ENCODE data around the gene RAI2.

Gene RAI2

DNA sequence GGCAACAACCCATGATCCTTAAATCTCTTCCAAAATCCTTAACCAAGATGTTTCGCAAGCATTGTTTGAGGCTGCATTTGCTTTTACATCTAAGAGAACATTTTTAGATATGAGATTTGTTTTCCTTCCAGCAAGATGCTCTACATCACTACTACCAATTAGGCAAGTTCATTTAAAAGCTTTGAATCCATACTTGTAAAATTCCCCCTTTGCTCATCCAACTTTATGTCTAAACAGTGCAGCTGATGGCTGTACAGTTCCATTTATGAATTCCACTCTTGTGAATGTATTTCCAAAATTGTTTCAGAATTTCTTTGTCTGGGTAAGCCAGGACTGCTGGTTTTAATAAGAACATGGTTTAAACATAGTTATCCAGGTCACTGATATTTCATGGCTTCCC is 31.5 kb downstream of the RAI2 start:
- DNase-seq (ENCODE audit: low read depth in 2 of 2) = no peak

DNA sequence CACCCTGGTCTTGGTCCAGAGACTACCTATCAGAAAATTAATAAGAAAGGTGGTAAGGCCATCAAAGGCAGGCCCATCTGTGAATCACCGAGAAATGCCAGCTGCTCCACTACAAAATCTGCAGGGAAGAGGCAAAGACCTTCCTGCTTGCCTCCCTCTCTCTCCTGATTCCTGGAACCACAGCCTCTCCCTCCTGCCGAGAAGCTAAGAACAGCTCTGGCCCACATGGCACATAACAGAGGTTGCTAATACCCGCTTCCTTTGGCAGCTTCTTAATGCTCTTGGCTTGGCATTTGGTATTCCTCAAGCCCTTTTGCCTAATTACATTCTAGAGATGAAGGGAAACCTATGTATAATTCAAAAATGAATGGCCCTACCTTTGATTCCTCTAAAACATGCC is 32.9 kb downstream of the RAI2 start:
- DNase-seq (ENCODE audit: low read depth in 2 of 2) = no peak

- DNase-seq (ENCODE audit: low read depth in 2 of 2) = no peak
Measured at GRCh38 chrX:17826609-17827496, 34.2 kb downstream of the RAI2 start.

- DNase-seq (ENCODE audit: low read depth in 2 of 2) = no peak
Measured at GRCh38 chrX:17824980-17825379, 36.1 kb downstream of the RAI2 start.

DNA sequence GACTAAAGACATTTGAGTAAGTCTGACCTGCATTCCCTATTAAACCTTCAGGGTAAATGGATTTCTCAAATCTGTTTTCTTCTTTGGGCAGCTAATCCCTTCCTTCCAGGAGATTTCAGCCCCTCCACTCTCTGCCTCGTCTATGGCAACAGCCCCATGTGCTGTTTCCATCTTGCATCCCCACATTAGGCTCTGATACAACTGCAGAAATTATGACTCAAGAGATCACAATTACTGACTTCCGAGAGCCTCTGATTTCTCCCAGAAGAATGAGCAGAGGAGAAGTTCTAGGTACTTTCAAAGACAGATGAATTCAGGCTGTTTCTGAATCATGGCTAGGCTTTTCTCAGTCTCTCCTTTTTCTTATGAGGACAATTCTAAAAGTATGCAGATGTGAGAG is 38.7 kb downstream of the RAI2 start:
- no peak for DNase-seq (ENCODE audit: low read depth in 2 of 2)

GRCh38 chrX:17820100-17820499 is 41.0 kb downstream of the RAI2 start:
- DNase-seq (ENCODE audit: low read depth in 2 of 2) = no peak

GRCh38 chrX:17818726-17819125 is 42.4 kb downstream of the RAI2 start:
- no peak for DNase-seq (ENCODE audit: low read depth in 2 of 2)

DNA sequence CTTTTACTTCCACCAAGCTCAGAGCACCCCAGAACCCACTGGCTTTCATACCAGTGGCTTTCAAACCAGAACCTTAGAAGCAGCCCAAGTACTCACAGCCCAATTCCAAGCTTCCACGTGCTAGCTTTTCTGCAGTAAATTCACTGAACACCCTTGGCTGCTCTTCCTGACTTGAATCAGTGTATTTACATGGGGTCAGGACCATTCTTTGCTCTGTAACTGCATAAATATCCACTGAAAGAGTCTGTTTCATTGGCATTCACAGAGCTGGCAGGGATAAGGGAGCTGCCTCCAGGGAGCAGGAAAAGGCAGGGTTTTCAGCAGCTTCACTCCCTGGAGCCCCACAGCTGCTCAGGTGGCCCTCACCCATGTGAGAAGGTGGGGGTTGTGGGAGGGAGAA is 43.8 kb downstream of the RAI2 start:
- DNase-seq (ENCODE audit: low read depth in 2 of 2) = no peak

DNA sequence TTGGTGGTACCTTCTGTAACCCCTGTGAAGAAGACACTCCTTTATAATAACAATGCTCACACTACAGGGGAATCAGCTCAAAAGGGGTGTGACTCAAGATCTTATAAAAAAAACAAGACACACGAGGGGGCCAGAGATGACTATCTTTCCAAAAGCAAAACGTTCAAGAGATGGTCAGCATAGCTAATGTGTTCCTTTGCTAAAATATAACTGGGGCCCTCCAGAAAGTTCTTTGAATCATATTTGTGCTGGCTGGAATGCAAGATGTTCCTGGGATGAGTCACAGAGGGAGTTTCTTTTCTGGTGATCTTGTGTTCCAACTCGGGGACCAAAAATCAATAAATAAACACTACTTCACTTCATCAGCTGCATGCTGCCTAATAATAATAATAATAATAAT is 46.5 kb downstream of the RAI2 start:
- no peak for DNase-seq (ENCODE audit: low read depth in 2 of 2)

DNA sequence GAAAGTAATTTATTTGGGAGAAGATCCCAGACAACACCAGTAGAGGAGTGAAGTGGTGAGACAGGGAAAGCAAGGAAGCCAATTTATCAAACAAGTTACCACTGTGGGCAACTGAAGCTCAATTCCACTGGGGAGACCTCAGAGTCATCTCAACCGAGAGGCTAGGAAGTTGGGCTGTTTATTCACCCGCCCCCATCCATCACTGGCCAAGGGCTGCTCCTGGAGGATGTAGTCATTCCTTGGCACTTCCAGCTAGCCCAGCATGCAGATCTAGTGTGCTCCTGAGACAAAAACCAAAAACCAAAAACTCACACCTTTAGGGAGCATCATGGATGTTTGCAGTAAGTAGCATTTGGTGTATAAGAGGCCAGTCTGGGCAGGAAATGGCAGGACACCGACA is 47.0 kb downstream of the RAI2 start:
- DNase-seq (ENCODE audit: low read depth in 2 of 2) = no peak

- DNase-seq (ENCODE audit: low read depth in 2 of 2) = no peak
Measured at GRCh38 chrX:17813277-17813676, 47.8 kb downstream of the RAI2 start.

- no peak for DNase-seq (ENCODE audit: low read depth in 2 of 2)
Measured at GRCh38 chrX:17812763-17813162, 48.3 kb downstream of the RAI2 start.

- no peak for DNase-seq (ENCODE audit: low read depth in 2 of 2)
Measured at GRCh38 chrX:17809984-17810383, 51.1 kb downstream of the RAI2 start.

- no peak for DNase-seq (ENCODE audit: low read depth in 2 of 2)
Measured at GRCh38 chrX:17809273-17809672, 51.8 kb downstream of the RAI2 start.

DNA sequence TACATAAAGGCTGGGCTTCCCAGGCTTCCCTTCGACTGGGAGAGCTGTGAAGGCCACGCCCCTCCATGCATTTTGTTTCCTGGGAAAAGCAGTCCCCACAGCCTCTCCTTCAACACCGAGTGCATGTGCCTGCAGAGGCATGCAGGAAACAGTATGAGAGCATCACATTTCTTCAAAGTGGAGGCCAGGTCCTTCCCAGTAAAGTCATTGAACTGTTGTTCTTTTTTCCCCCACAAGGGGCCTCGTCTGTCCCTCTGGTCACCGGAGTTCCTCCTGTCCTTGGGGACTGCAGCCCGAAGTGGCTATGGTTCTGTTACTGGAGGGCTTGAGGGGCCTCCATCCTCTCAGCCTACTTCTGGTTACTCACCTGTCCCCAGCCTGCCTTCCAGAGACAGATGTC is 56.0 kb downstream of the RAI2 start:
- no peak for DNase-seq (ENCODE audit: low read depth in 2 of 2)

DNA sequence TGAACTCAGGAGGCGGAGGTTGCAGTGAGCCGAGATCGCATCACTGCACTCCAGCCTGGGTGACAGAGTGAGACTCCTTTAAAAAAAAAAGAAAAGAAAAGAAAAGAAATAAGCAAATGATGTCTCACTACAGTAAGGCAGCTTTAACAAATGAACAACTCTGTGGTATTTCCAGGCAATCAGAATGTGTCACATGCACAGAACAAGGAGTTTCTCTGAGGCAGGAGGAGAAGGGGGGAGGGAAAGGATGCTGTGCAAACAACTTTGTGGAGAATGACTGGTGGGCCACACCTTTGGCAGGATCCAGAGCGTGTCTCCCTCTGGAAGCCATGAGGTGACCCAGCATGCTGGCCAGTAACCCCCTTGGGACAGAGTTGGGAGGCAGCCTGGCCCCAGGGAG is 57.6 kb downstream of the RAI2 start:
- no peak for DNase-seq (ENCODE audit: low read depth in 2 of 2)

- no peak for DNase-seq (ENCODE audit: low read depth in 2 of 2)
Measured at GRCh38 chrX:17802756-17803155, 58.3 kb downstream of the RAI2 start.

- DNase-seq (ENCODE audit: low read depth in 2 of 2) = no peak
Measured at GRCh38 chrX:17801431-17801830, 59.7 kb downstream of the RAI2 start.

DNA sequence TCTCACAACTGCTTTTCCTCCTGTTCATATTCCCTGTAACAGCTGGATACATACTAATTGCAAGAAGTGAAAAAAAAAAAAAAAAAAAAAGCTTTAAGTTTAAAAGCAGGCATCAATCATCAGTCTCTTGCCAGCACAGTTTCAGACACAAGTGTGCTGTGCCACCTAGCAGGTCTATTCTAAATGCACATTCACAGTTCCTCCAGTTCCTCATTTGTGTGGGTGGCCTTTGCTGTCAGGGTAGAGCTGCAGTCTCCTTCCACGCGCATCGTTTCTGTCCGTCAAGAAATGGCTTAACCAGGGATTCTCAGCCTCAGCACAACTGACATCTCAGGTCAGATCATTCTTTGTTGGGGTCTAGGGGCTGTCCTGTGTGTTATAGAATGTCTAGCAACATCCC is 62.2 kb downstream of the RAI2 start:
- no peak for DNase-seq (ENCODE audit: low read depth in 2 of 2)

DNA sequence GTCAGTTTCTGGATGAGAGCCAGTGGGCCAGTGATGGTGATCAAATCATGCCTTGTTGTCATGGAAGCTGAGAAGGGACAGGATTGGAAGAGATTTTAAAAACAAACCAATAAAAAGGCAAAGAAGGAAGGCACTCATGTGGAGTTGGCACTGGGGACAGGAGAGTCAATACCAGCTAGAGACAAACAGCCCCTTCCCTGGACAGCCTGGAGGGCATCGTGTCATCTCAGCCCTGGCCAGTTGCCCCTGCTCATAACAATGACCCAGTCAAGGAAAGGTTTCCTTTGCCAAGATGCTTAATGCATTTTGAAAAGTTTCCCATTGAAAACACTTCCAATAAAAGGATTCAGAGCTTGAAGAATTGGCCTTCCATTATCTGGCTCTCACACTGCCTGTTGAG is 68.3 kb downstream of the RAI2 start:
- DNase-seq (ENCODE audit: low read depth in 2 of 2) = no peak

- DNase-seq (ENCODE audit: low read depth in 2 of 2) = no peak
Measured at GRCh38 chrX:17788956-17789562, 72.0 kb downstream of the RAI2 start.

- no peak for DNase-seq (ENCODE audit: low read depth in 2 of 2)
Measured at GRCh38 chrX:17788439-17788838, 72.7 kb downstream of the RAI2 start.

DNA sequence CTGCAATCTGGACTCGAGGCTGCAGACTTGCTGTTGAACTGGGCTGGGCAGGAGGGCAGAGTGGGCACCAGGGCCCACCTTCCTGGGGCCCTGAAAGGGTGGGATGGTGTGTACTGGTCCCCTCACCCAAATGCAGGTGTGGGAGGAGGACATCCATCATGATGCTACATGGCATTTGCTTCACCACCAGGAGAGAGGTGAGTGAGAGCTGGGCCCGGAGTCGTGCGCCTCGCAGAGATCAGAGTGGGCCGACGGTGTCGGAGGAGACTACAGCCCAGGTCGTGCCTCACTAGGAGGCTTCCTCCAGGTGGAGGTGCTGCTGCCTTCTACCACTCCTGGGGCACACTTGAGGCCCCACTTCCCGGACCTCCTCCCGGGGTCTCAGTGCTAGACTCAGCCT is 73.5 kb downstream of the RAI2 start:
- DNase-seq (ENCODE audit: low read depth in 2 of 2) = no peak
